HG03354 (cell line): ENCODE results near the gene CDC14C.
"Not testable (repeated sequence)": the region's sequence is repeated elsewhere in the genome, so short reads cannot be mapped to it uniquely, and the experiment has no call there.

Source experiments
- ATAC-seq: cut with Tn5 transposase; IDR thresholded peaks from one replicate; pipeline ENCODE4 v1.9.1; 2021; ENCODE audit warnings: mild to moderate bottlenecking; ENCODE audit not compliant: unreplicated experiment, poor library complexity, severe bottlenecking

CDC14C gene

GRCh38 chr7:48924433-48924832 is at the start of gene CDC14C:
Gene CDC14C (plus strand): TSS chr7:48924547. CDS start chr7:48924673, 126 bp downstream.
- no peak for ATAC-seq

GRCh38 chr7:48875045-48875916 is 49.1 kb upstream of the CDC14C start:
- no peak for ATAC-seq

- no peak for ATAC-seq
Measured at GRCh38 chr7:48876087-48876486, 48.3 kb upstream of the CDC14C start.

GRCh38 chr7:48880851-48881250 is 43.5 kb upstream of the CDC14C start:
- no peak for ATAC-seq

GRCh38 chr7:48887500-48887899 is 36.8 kb upstream of the CDC14C start:
- ATAC-seq: no peak

- no peak for ATAC-seq
Measured at GRCh38 chr7:48894574-48894973, 29.8 kb upstream of the CDC14C start.

- no peak for ATAC-seq
Measured at GRCh38 chr7:48899932-48900331, 24.4 kb upstream of the CDC14C start.

- no peak for ATAC-seq
Measured at GRCh38 chr7:48901966-48902365, 22.4 kb upstream of the CDC14C start.

GRCh38 chr7:48904975-48905374 is 19.4 kb upstream of the CDC14C start:
- no peak for ATAC-seq

- not testable (repeated sequence) for ATAC-seq
Measured at GRCh38 chr7:48905686-48906085, 18.7 kb upstream of the CDC14C start.

- ATAC-seq: not testable (repeated sequence)
Measured at GRCh38 chr7:48909887-48910286, 14.5 kb upstream of the CDC14C start.

- ATAC-seq: no peak
Measured at GRCh38 chr7:48931481-48931880, 7.1 kb downstream of the CDC14C start.

GRCh38 chr7:48932126-48932910 is 8.0 kb downstream of the CDC14C start:
- no peak for ATAC-seq

GRCh38 chr7:48933549-48934085 is 9.3 kb downstream of the CDC14C start:
- no peak for ATAC-seq

GRCh38 chr7:48938539-48939295 is 14.4 kb downstream of the CDC14C start:
- ATAC-seq: no peak

GRCh38 chr7:48943279-48943990 is 19.1 kb downstream of the CDC14C start:
- ATAC-seq: no peak

- no peak for ATAC-seq
Measured at GRCh38 chr7:48955916-48956315, 31.6 kb downstream of the CDC14C start.

GRCh38 chr7:48959676-48960075 is 35.3 kb downstream of the CDC14C start:
- ATAC-seq: no peak

- no peak for ATAC-seq
Measured at GRCh38 chr7:48962821-48963505, 38.6 kb downstream of the CDC14C start.
